ENCODE measurements around the gene ALDH9A1. TPM values are rescaled to one million over a fixed set of nuclear protein-coding genes. Genes with fewer than 3 reads are reported as not detected.
"Not testable (repeated sequence)": the region's sequence is repeated elsewhere in the genome, so short reads cannot be mapped to it uniquely, and the experiment has no call there.

ALDH9A1 gene
- total and polyA plus RNA-seq, 4 donors, result 32.8 to 76.3 (median 51.1) TPM

DNA sequence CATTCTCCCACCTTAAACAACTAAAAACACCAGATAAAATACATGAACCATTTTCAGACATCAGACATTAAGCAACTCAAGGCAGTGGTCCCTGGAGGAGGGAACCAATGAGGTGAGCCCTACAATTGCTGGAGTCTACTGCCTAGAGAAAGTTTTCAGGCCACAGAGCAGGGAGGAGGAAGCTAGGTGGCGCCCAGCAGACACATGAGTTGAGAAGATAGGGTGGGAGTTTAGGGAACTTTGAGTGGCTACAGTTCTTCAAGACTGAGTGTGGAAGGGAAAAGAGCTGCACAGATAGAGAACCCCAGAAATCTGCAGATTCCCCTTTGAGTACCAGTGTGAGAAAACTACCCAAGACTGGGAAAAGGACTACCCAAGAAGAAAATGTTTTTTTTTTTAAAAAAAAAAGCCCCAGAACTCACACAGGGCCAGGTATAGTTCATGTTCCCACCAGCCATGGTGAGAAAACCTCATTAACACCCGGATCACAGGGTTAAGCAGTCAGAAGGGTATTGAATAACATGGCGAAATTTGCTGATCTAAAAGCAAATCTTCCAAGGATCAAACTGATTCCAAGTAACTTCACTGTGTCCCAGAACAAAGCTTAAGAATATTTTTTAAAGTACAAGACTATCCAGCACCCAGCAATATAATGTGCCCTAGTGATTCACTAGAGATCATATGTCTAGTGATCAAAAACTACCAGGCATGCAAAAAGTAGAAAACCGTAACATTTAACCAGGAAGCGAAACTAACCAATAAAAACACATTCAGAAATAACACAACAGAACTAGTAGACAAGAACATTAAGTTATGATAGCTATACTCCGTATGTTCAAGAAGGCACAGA, 12.0 kb downstream of the ALDH9A1 start:
- DNase-seq, result no peak
- TF ChIP-seq, protein P1, sequence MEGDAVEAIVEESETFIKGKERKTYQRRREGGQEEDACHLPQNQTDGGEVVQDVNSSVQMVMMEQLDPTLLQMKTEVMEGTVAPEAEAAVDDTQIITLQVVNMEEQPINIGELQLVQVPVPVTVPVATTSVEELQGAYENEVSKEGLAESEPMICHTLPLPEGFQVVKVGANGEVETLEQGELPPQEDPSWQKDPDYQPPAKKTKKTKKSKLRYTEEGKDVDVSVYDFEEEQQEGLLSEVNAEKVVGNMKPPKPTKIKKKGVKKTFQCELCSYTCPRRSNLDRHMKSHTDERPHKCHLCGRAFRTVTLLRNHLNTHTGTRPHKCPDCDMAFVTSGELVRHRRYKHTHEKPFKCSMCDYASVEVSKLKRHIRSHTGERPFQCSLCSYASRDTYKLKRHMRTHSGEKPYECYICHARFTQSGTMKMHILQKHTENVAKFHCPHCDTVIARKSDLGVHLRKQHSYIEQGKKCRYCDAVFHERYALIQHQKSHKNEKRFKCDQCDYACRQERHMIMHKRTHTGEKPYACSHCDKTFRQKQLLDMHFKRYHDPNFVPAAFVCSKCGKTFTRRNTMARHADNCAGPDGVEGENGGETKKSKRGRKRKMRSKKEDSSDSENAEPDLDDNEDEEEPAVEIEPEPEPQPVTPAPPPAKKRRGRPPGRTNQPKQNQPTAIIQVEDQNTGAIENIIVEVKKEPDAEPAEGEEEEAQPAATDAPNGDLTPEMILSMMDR (IDR thresholded peaks at IDR 0.05; ENCODE audit: control extremely low read depth, extremely low read depth), result no peak
- ATAC-seq (ENCODE audit: insufficient read depth, low FRiP score), result no peak
- peaks cover 10 to 38% (median 19%) of the 10 kb centered on the region in 4 donors for H3K36me3 ChIP-seq (ENCODE audit: control insufficient read depth in 4 of 4, insufficient read depth in 4 of 4, low read length in 4 of 4)
- H3K27ac ChIP-seq (ENCODE audit: low read depth in 1 of 2, low read length in 1 of 2), result no peak overlapping the region
- no peaks in the 10 kb centered on the region for H3K9me3 ChIP-seq (ENCODE audit: control insufficient read depth in 4 of 4, insufficient read depth in 3 of 4, low read length in 3 of 4)
- H3K4me3 ChIP-seq, result no peak overlapping the region
- H3K27me3 ChIP-seq (ENCODE audit: control insufficient read depth in 3 of 3, insufficient read depth in 3 of 3, low read length in 2 of 3), result no peaks in the 10 kb centered on the region
- no peak overlapping the region for H3K9ac ChIP-seq (ENCODE audit: insufficient read depth in 1 of 2, low read length in 2 of 2)
- peaks cover 0 to 14% (median 2%) of the 10 kb centered on the region in 5 donors for H3K4me1 ChIP-seq (ENCODE audit: control insufficient read depth in 5 of 5, insufficient read depth in 5 of 5, low read length in 5 of 5)
- 74 to 75% methylated on average over 6 of the region's 6 CpGs for WGBS, 2 donors

DNA sequence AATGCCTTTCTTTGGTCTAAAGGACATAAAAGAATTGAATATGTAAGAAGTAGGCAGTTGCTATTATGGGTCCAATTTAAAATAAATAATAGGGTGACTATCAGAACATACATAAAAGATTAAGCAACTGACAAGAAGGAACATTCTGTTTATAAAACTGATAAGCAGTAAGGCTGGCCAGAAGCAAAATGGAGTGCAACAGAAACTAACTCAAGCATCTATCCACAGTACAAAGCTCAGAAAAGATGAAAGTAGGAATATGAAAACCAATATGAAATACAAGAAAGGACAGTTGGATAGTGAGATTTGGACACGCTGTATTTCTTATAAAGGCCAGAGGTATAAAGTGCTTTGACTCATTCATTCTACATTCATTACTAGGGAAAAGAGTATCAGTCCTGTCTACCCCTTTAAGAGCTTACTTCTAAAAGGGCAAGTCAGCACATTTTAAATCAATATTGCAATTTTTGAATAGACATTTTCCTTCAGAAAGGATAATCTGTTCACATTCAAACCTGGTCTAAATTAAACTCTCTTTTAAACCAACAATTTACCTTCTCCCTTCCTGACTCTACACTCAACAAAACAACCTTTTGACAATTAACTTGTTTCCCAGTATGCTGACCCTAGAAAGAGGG, 14.4 kb downstream of the ALDH9A1 start:
- Histone ChIP-seq H3K4me3 (no peak overlapping the region), H3K27me3 (ENCODE audit: control insufficient read depth in 3 of 3, insufficient read depth in 3 of 3, low read length in 2 of 3) (no peaks in the 10 kb centered on the region), H3K9me3 (ENCODE audit: control insufficient read depth in 4 of 4, insufficient read depth in 3 of 4, low read length in 3 of 4) (no peaks in the 10 kb centered on the region), H3K36me3 (ENCODE audit: control insufficient read depth in 4 of 4, insufficient read depth in 4 of 4, low read length in 4 of 4) (peaks cover 15 to 55% (median 29%) of the 10 kb centered on the region in 4 donors), H3K27ac (ENCODE audit: low read depth in 1 of 2, low read length in 1 of 2) (no peak overlapping the region), H3K4me1 (ENCODE audit: control insufficient read depth in 5 of 5, insufficient read depth in 5 of 5, low read length in 5 of 5) (peaks cover 0 to 14% (median 2%) of the 10 kb centered on the region in 5 donors), H3K9ac (ENCODE audit: insufficient read depth in 1 of 2, low read length in 2 of 2) (no peak overlapping the region)
- TF ChIP-seq, protein P1 (IDR thresholded peaks at IDR 0.05; ENCODE audit: control extremely low read depth, extremely low read depth), result no peak
- 0 to 46% methylated on average over 1 of the region's 1 CpG for WGBS, 2 donors
- DNase-seq, result peak in 2 of 3 donors; percentile 16 to 23
- no peak for ATAC-seq (ENCODE audit: insufficient read depth, low FRiP score)

DNA sequence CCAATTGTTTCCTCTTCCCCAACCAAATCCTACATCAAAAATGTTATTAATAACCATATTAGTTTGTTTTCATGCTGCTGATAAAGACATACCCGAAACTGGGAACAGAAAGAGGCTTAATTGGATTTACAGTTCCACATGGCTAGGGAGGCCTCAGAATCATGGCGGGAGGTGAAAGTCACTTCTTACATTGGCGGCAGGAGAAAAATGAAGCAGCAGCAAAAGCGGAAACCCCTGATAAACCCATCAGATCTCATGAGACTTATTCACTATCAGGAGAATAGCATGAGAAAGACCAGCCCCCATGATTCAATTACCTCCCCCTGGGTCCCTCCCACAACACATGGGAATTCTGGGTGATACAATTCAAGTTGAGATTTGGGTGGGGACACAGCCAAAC, 17.6 kb downstream of the ALDH9A1 start:
- ATAC-seq (ENCODE audit: insufficient read depth, low FRiP score); H3K4me3 ChIP-seq; H3K9ac ChIP-seq (ENCODE audit: insufficient read depth in 1 of 2, low read length in 2 of 2); H3K27ac ChIP-seq (ENCODE audit: low read depth in 1 of 2, low read length in 1 of 2); DNase-seq; H3K27me3 ChIP-seq (ENCODE audit: control insufficient read depth in 3 of 3, insufficient read depth in 3 of 3, low read length in 2 of 3); H3K9me3 ChIP-seq (ENCODE audit: control insufficient read depth in 4 of 4, insufficient read depth in 3 of 4, low read length in 3 of 4): not testable (repeated sequence)
- H3K36me3 ChIP-seq (ENCODE audit: control insufficient read depth in 4 of 4, insufficient read depth in 4 of 4, low read length in 4 of 4), result peaks cover 20 to 66% (median 37%) of the 10 kb centered on the region in 4 donors
- 96 to 97% methylated on average over 4 of the region's 4 CpGs for WGBS, 2 donors
- H3K4me1 ChIP-seq (ENCODE audit: control insufficient read depth in 5 of 5, insufficient read depth in 5 of 5, low read length in 5 of 5), result peaks cover 0 to 14% (median 2%) of the 10 kb centered on the region in 5 donors

DNA sequence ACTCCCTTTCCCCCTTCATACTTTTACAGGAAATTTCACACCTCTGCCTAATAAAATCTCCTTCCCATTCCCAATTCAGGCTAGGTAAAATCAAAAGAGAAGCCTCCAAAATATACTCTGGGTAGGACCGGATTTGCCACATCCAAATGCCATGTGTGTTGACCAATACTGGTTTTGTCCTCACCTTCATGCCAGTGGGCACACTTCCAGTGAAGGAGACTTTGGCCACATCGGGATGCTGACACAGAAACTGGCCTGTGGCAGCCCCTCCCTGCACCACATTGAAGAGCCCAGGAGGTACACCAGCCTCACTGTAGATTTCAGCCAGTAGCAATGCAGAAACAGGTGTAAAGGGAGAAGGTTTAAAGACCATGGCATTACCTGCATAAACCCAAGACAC, 18.1 kb downstream of the ALDH9A1 start:
- peaks cover 22 to 61% (median 37%) of the 10 kb centered on the region in 4 donors for H3K36me3 ChIP-seq (ENCODE audit: control insufficient read depth in 4 of 4, insufficient read depth in 4 of 4, low read length in 4 of 4)
- ATAC-seq (ENCODE audit: insufficient read depth, low FRiP score), result no peak
- no peaks in the 10 kb centered on the region for H3K27me3 ChIP-seq (ENCODE audit: control insufficient read depth in 3 of 3, insufficient read depth in 3 of 3, low read length in 2 of 3)
- H3K4me3 ChIP-seq, result no peak overlapping the region
- H3K4me1 ChIP-seq (ENCODE audit: control insufficient read depth in 5 of 5, insufficient read depth in 5 of 5, low read length in 5 of 5), result peaks cover 0 to 14% (median 2%) of the 10 kb centered on the region in 5 donors
- TF ChIP-seq, protein P1 (IDR thresholded peaks at IDR 0.05; ENCODE audit: control extremely low read depth, extremely low read depth), result no peak
- no peaks in the 10 kb centered on the region for H3K9me3 ChIP-seq (ENCODE audit: control insufficient read depth in 4 of 4, insufficient read depth in 3 of 4, low read length in 3 of 4)
- H3K9ac ChIP-seq (ENCODE audit: insufficient read depth in 1 of 2, low read length in 2 of 2), result no peak overlapping the region
- no peak for DNase-seq
- H3K27ac ChIP-seq (ENCODE audit: low read depth in 1 of 2, low read length in 1 of 2), result no peak overlapping the region
- WGBS, 2 donors, result 89 to 94% methylated on average over 2 of the region's 2 CpGs

All from lung (tissue), 12 donors.